Trophoblast cell (in vitro differentiated cells and primary cell): ENCODE data around the gene RAD51B.
A peak's percentile ranks its signal among the peaks of the same experiment; 100 is the strongest.

ENCODE experiments used
- DNase-seq, 2 donors: peaks; one replicate each; pipeline ENCODE4 v3.0.0-alpha.2; 2016
- H2AFZ ChIP-seq: 2 replicates; pipeline ENCODE4 v1.6.1; 2013; ENCODE audit warnings: low read length, moderate library complexity, mild to moderate bottlenecking; ENCODE audit not compliant: insufficient read depth, poor library complexity
- H2AK5ac ChIP-seq: 2 replicates; pipeline ENCODE4 v1.6.1; 2013; ENCODE audit warnings: mild to moderate bottlenecking, low read length
- H2BK120ac ChIP-seq: 2 replicates; pipeline ENCODE4 v1.6.1; 2013; ENCODE audit warnings: low read length, mild to moderate bottlenecking, moderate library complexity; ENCODE audit not compliant: insufficient read depth, poor library complexity
- H2BK12ac ChIP-seq: 2 replicates; pipeline ENCODE4 v1.6.1; 2013; ENCODE audit warnings: mild to moderate bottlenecking, low read length, moderate library complexity
- H2BK5ac ChIP-seq: 2 replicates; pipeline ENCODE4 v1.6.1; 2013; ENCODE audit warnings: low read length, low read depth, moderate library complexity, mild to moderate bottlenecking; ENCODE audit not compliant: poor library complexity
- H3K14ac ChIP-seq: 2 replicates; pipeline ENCODE4 v1.6.1; 2013; ENCODE audit warnings: mild to moderate bottlenecking, low read length
- H3K18ac ChIP-seq: 2 replicates; pipeline ENCODE4 v1.6.1; 2013; ENCODE audit warnings: mild to moderate bottlenecking, low read length
- H3K23ac ChIP-seq: 2 replicates; pipeline ENCODE4 v1.6.1; 2013; ENCODE audit warnings: low read length
- H3K27ac ChIP-seq: 2 replicates; pipeline ENCODE4 v1.5.1; 2013; ENCODE audit warnings: low read depth, mild to moderate bottlenecking, inconsistent platforms, low read length, moderate library complexity
- H3K27me3 ChIP-seq: 2 replicates; pipeline ENCODE4 v1.6.1; 2013; ENCODE audit warnings: inconsistent platforms, mild to moderate bottlenecking, low read length, moderate library complexity; ENCODE audit not compliant: insufficient read depth
- H3K36me3 ChIP-seq, 2 experiments: 1 replicate in 1 of 2; 2 replicates in 1 of 2; pipeline ENCODE4 v1.6.1; 2013; ENCODE audit warnings: low read length in 2 of 2, mild to moderate bottlenecking in 2 of 2, moderate library complexity in 1 of 2; ENCODE audit not compliant: insufficient read depth in 2 of 2, control insufficient read depth in 1 of 2
- H3K4ac ChIP-seq: 2 replicates; pipeline ENCODE4 v1.6.1; 2013; ENCODE audit warnings: low read depth, mild to moderate bottlenecking, low read length, moderate library complexity
- H3K4me1 ChIP-seq, 2 experiments: 1 replicate in 1 of 2; 2 replicates in 1 of 2; pipeline ENCODE4 v1.6.1; 2013; ENCODE audit warnings: low read length in 2 of 2, mild to moderate bottlenecking in 2 of 2, moderate library complexity in 1 of 2; ENCODE audit not compliant: insufficient read depth in 2 of 2, control insufficient read depth in 1 of 2
- H3K4me2 ChIP-seq: 2 replicates; pipeline ENCODE4 v1.6.1; 2013; ENCODE audit warnings: inconsistent platforms, mild to moderate bottlenecking, low read length, moderate library complexity
- H3K4me3 ChIP-seq: 2 replicates; pipeline ENCODE4 v1.5.1; 2013; ENCODE audit warnings: mild to moderate bottlenecking, low read depth, low read length, inconsistent platforms
- H3K79me1 ChIP-seq: one replicate; pipeline ENCODE4 v1.6.1; 2013; ENCODE audit warnings: low read length
- H3K79me2 ChIP-seq: 2 replicates; pipeline ENCODE4 v1.6.1; 2013; ENCODE audit warnings: low read length, mild to moderate bottlenecking; ENCODE audit not compliant: control insufficient read depth, insufficient read depth, poor library complexity
- H3K9ac ChIP-seq: 2 replicates; pipeline ENCODE4 v1.6.1; 2013; ENCODE audit warnings: mild to moderate bottlenecking, low read length
- H3K9me3 ChIP-seq: 2 replicates; pipeline ENCODE4 v1.6.1; 2013; ENCODE audit warnings: low read depth, mild to moderate bottlenecking, control low read depth, inconsistent platforms, low read length; ENCODE audit not compliant: insufficient read depth
- H4K12ac ChIP-seq: 2 replicates; pipeline ENCODE4 v1.6.1; 2013; ENCODE audit warnings: low read depth, mild to moderate bottlenecking, low read length, moderate library complexity
- H4K8ac ChIP-seq: 2 replicates; pipeline ENCODE4 v1.6.1; 2013; ENCODE audit warnings: low read depth, mild to moderate bottlenecking, low read length, moderate library complexity
- H4K91ac ChIP-seq: one replicate; pipeline ENCODE4 v1.6.1; 2013; ENCODE audit warnings: low read depth, mild to moderate bottlenecking, low read length, moderate library complexity
- WGBS: extraction: QIAGEN DNeasy Blood & Tissue Kit; methylation state at CpG from one replicate; pipeline ENCODE4 v1.1.7; 2013; ENCODE audit warnings: missing lambda C conversion rate; ENCODE audit not compliant: insufficient read length, insufficient coverage; ENCODE audit errors: extremely low coverage; 5-methylcytosine and 5-hydroxymethylcytosine counted together

Gene RAD51B

DNA sequence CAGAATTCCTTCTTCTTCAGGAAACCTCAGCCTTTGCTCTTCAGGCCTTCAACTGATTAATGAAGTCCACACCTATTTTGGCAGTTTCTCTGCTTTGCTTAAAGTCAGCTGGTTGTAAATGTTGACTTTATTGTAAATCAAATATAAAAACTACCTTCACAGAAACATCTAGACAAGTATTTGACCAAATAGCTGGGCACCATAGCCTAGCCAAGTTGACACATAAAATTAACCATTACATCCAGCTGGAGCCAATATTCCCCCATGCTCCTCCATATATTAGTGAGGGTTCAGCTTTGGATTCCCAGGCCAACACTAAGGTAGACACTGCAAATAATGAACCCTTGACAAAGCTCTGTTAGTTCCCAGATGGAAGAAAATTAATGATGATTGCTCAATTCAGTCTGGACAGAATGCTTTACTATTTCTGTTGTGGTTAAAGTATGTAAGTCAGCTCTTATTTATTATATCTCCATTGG, 847.8 kb downstream of the RAD51B start:
- Histone ChIP-seq H4K8ac (no peak overlapping the region), H3K9me3 (peaks cover 2% of the 10 kb centered on the region), H3K27ac (peak overlapping the region; percentile 11), H3K4me3 (no peak overlapping the region), H4K12ac (no peak overlapping the region), H2BK12ac (peak overlapping the region; percentile 85), H3K18ac (no peak overlapping the region), H3K9ac (no peak overlapping the region), H3K79me1 (peaks cover 57% of the 10 kb centered on the region), H3K14ac (no peak overlapping the region), H3K27me3 (no peaks in the 10 kb centered on the region), H2BK120ac (peak overlapping the region; percentile 59), H3K4me1 (peaks cover 32 to 54% of the 10 kb centered on the region in 2 experiments), H3K79me2 (peaks cover 6% of the 10 kb centered on the region), H2AK5ac (peak overlapping the region; percentile 73), H3K36me3 (no peaks in the 10 kb centered on the region), H3K4ac (no peak overlapping the region), H3K4me2 (no peak overlapping the region), H2AFZ (no peak overlapping the region), H2BK5ac (no peak overlapping the region), H3K23ac (no peak overlapping the region), H4K91ac (peak overlapping the region; percentile 97)
- DNase-seq: no peak

DNA sequence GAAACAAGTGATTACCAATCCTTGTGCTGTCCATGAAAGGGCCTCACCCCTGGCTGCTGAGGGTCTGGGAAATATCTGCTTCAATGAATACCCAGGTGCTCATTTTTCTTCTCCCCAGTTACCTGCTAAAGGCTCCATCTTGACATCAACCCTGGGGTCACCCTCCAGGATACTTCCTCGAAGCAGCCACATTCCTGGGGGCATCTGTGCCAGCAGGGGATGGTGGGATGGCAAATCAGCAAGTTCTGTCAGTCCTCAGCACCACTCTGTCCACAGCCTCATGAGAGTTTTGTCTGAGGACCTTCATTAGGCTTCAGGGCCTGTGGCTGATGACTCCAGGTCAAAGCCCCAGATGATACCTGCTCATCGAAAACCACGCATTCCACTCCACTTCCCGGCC, 848.4 kb downstream of the RAD51B start:
- H2BK5ac ChIP-seq: peak overlapping the region; percentile 64
- H3K79me2 ChIP-seq: peaks cover 6% of the 10 kb centered on the region
- H4K12ac ChIP-seq: no peak overlapping the region
- peak overlapping the region; percentile 87 for H3K18ac ChIP-seq
- peak overlapping the region; percentile 44 for H3K4ac ChIP-seq
- peaks cover 54% of the 10 kb centered on the region for H3K79me1 ChIP-seq
- peak overlapping the region; percentile 51 for H4K8ac ChIP-seq
- H3K4me1 ChIP-seq: peaks cover 32 to 53% of the 10 kb centered on the region in 2 experiments
- H3K14ac ChIP-seq: peak overlapping the region; percentile 52
- H4K91ac ChIP-seq: peak overlapping the region; percentile 97
- no peak overlapping the region for H3K4me2 ChIP-seq
- H2AK5ac ChIP-seq: peak overlapping the region; percentile 71
- H3K9ac ChIP-seq: no peak overlapping the region
- peak overlapping the region; percentile 79 for H2BK120ac ChIP-seq
- no peaks in the 10 kb centered on the region for H3K27me3 ChIP-seq
- H3K36me3 ChIP-seq: no peaks in the 10 kb centered on the region
- no peak overlapping the region for H2AFZ ChIP-seq
- no peak overlapping the region for H3K4me3 ChIP-seq
- peak overlapping the region; percentile 84 for H2BK12ac ChIP-seq
- WGBS: no CpG with 5 or more reads among the region's 4 CpGs
- peak overlapping the region; percentile 11 for H3K27ac ChIP-seq
- peaks cover 2% of the 10 kb centered on the region for H3K9me3 ChIP-seq
- H3K23ac ChIP-seq: no peak overlapping the region
- DNase-seq: no peak

DNA sequence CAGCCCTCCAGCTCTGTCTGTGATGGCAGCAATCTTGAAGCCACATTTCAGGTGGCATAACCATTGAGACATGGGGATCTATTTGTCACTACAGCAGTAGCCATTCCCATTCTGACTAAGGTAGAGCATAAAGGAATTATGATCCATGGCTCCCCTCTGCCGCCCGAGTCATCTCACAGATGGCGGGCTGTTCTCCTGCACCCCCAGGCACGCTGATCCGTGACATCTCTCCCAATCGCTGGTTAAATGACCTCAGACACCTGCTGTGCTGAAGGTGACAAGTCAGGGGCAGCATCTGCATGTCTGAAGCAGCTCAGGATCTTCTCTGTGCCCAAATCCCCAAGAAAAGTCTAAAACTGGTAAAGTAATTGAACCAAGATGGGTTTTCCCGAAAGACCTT, 849.0 kb downstream of the RAD51B start:
- peak overlapping the region; percentile 64 for H2BK5ac ChIP-seq
- peak overlapping the region; percentile 87 for H3K18ac ChIP-seq
- H4K91ac ChIP-seq: peak overlapping the region; percentile 97
- no peaks in the 10 kb centered on the region for H3K36me3 ChIP-seq
- H2BK120ac ChIP-seq: peak overlapping the region; percentile 79
- no CpG with 5 or more reads among the region's 7 CpGs for WGBS
- H3K79me1 ChIP-seq: peaks cover 51% of the 10 kb centered on the region
- H3K4me2 ChIP-seq: no peak overlapping the region
- no peak overlapping the region for H3K9ac ChIP-seq
- H4K8ac ChIP-seq: peak overlapping the region; percentile 44
- peak overlapping the region; percentile 52 for H3K14ac ChIP-seq
- no peak for DNase-seq
- no peak overlapping the region for H3K4me3 ChIP-seq
- no peak overlapping the region for H2AFZ ChIP-seq
- H3K79me2 ChIP-seq: peaks cover 6% of the 10 kb centered on the region
- H3K9me3 ChIP-seq: peaks cover 2% of the 10 kb centered on the region
- H3K27ac ChIP-seq: peak overlapping the region; percentile 91
- H3K4ac ChIP-seq: peak overlapping the region; percentile 70
- no peak overlapping the region for H4K12ac ChIP-seq
- peak overlapping the region; percentile 70 for H2AK5ac ChIP-seq
- H2BK12ac ChIP-seq: peak overlapping the region; percentile 84
- H3K4me1 ChIP-seq: peaks cover 32 to 52% of the 10 kb centered on the region in 2 experiments
- H3K27me3 ChIP-seq: no peaks in the 10 kb centered on the region
- no peak overlapping the region for H3K23ac ChIP-seq

DNA sequence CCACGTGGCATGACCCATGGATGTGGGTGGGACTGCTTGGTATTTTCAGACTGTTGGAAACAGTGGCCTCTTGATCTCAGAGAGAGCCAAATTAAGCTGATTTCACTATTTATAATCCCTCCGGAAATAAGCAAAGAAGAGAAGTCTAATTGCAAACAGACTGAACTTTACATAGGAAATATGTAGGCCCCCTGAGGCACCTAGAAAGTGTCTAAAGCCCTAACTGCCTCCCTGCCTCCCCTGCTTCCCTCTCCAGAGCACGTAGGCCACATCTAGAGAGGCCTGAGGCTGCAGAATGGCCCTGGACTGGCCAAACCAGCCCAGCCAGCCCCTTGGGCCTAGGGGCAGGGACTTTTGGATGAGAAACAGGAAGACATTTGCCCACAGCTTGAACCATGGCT, 849.5 kb downstream of the RAD51B start:
- Histone ChIP-seq H3K4me1 (peaks cover 32 to 51% of the 10 kb centered on the region in 2 experiments), H4K91ac (peak overlapping the region; percentile 98), H2BK12ac (peak overlapping the region; percentile 96), H3K79me2 (peaks cover 6% of the 10 kb centered on the region), H3K4me3 (no peak overlapping the region), H3K18ac (peak overlapping the region; percentile 74), H4K12ac (no peak overlapping the region), H3K27me3 (no peaks in the 10 kb centered on the region), H3K9ac (no peak overlapping the region), H2BK120ac (peak overlapping the region; percentile 93), H2BK5ac (peak overlapping the region; percentile 76), H2AFZ (no peak overlapping the region), H3K27ac (peak overlapping the region; percentile 96), H3K36me3 (no peaks in the 10 kb centered on the region), H3K23ac (no peak overlapping the region), H3K4ac (peak overlapping the region; percentile 58), H2AK5ac (no peak overlapping the region), H4K8ac (peak overlapping the region; percentile 70), H3K14ac (peak overlapping the region; percentile 69), H3K4me2 (no peak overlapping the region), H3K9me3 (peaks cover 2% of the 10 kb centered on the region), H3K79me1 (peaks cover 50% of the 10 kb centered on the region)
- DNase-seq: peak; percentile 91 to 95
- WGBS: no CpG with 5 or more reads among the region's 3 CpGs
